Stimulated activated CD4-positive, alpha-beta T cell treated with anti-CD3 and anti-CD28 coated beads, Interleukin-2, amount 100 ng/mL, for 4 hours (primary cell): Measurements from ENCODE around the gene FEN1.
A peak's percentile ranks its signal among the peaks of the same experiment; 100 is the strongest.

Experiments used
- DNase-seq: peaks from one replicate; pipeline ENCODE4 v3.0.0-alpha.2; 2020; ENCODE audit warnings: low read depth

Gene FEN1, protein sequence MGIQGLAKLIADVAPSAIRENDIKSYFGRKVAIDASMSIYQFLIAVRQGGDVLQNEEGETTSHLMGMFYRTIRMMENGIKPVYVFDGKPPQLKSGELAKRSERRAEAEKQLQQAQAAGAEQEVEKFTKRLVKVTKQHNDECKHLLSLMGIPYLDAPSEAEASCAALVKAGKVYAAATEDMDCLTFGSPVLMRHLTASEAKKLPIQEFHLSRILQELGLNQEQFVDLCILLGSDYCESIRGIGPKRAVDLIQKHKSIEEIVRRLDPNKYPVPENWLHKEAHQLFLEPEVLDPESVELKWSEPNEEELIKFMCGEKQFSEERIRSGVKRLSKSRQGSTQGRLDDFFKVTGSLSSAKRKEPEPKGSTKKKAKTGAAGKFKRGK

DNA sequence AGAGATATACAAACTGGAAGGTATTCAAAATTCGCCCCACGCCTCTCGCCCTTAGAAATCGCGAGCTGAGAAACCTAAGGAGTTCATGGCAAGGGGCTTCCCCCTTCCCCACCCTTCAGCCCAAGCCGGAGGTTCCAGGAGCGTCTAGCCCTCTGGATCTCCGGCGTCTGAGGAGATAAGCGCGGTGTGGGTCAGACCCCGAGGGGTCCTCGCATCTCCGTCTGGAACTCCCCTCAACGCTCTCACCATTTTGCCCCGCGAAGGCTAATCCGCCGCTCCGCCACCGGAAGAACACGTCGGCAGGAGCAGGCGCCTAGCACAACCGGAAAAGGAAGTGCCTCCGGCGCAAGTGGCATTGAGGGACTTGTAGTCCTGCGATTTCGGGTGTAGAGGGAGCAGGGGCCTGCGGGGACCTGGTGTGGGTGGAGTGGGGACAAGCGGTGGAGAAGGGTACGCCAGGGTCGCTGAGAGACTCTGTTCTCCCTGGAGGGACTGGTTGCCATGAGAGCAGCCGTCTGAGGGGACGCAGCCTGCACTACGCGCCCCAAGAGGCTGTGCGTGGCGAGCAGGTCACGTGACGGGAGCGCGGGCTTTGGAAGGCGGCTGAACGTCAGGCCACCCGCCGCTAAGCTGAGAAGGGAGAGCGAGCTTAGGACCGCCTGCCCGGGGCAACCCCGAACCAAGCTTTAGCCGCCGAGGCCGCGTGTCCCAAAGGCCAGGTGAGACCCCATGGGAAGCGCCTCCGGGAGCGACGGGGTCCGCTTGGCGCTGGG, at the start of gene FEN1, which contains the start of gene TMEM258:
FEN1 (plus strand) TSS at position 602 of the 773 bp plus-strand sequence. CDS start 2,451 bp downstream, outside the sequence.
TMEM258 (minus strand) TSS at position 290 of the 773 bp plus-strand sequence; CDS start at position 249, 41 bp downstream.
- peak; percentile 78 for DNase-seq

DNA sequence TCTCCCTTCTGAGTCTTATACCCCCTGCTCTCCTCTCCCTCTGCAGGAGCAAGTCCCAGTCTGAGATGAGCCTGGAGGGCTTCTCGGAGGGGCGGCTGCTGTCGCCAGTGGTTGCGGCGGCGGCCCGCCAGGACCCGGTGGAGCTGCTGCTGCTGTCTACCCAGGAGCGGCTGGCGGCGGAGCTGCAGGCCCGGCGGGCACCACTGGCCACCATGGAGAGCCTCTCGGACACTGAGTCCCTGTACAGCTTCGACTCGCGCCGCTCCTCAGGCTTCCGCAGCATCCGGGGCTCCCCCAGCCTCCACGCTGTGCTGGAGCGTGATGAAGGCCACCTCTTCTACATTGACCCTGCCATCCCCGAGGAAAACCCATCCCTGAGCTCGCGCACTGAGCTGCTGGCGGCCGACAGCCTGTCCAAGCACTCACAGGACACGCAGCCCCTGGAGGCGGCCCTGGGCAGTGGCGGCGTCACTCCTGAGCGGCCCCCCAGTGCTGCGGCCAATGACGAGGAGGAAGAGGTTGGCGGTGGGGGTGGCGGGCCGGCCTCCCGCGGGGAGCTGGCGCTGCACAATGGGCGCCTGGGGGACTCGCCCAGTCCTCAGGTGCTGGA, 49.1 kb upstream of the FEN1 start:
- no peak for DNase-seq

DNA sequence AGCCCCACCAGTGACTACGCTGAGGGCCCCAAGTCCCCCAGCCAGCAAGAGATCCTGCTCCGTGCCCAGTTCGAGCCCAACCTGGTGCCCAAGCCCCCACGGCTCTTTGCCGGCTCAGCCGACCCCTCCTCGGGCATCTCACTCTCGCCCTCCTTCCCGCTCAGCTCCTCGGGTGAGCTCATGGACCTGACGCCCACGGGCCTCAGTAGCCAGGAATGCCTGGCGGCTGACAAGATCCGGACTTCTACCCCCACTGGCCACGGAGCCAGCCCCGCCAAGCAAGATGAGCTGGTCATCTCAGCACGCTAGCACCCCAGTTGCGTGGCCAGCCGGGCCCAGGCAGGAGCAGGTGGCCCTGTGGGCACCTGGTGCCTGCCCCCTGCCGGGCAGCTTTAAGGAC, 48.5 kb upstream of the FEN1 start:
- no peak for DNase-seq

DNA sequence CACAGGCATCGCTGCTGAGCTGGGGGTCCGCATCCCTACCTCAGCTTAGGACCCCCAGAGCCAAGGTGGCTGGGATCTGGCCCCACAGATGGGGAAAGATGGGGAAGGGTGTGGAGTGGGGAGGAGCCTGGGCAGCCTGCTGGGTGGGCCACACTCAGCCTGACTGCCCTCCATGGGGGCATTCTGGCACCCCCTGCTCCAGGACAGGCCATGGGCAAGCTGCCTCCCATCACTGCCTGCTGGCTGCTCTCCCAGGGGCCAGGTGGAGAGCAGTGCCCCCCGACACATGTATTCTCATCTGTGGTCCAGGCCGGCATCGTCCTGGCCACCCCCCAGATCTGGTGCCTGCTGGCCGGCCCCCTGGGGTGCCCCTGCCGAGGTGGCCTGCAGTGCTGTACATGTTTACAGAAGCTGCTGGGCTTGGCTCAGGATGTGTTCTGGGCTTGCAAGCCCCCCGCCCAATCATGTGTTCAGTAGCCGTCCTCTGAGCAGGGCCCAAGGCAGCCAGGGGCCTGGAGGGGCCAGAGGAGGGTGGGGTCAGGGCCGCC, 48.0 kb upstream of the FEN1 start:
- DNase-seq: no peak

DNA sequence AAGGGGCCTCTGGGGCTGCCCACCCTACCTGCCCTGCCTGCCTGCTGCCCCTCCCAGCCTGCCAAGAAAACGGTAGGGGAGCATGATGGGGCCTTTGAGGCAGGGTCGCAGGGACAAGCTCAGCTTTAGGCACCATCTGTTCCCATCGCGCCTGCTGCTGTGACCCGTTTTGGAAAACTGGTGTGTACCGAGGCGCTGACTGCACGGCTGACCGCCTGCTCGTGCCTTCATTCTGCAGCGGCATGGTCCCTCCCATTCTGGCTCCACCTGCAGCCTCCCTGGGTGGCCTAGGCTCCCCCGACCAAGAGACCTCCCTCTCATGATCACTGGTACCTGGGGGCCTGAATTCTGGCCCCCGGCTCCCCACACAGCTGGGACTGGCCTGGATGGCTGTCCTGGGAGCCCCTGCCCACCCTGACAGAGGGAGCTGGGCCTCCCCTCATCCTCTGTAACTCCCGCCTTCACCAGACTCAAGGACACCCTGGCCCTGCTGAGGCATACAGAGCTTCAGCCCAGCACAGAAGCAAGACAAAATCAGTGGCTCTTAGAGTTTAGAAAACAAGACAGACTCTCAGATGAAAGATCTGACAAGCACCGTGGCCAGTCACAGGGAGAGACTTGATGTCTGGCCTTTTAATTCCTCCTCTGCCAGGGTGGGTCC, 46.8 kb upstream of the FEN1 start:
- DNase-seq: no peak

DNA sequence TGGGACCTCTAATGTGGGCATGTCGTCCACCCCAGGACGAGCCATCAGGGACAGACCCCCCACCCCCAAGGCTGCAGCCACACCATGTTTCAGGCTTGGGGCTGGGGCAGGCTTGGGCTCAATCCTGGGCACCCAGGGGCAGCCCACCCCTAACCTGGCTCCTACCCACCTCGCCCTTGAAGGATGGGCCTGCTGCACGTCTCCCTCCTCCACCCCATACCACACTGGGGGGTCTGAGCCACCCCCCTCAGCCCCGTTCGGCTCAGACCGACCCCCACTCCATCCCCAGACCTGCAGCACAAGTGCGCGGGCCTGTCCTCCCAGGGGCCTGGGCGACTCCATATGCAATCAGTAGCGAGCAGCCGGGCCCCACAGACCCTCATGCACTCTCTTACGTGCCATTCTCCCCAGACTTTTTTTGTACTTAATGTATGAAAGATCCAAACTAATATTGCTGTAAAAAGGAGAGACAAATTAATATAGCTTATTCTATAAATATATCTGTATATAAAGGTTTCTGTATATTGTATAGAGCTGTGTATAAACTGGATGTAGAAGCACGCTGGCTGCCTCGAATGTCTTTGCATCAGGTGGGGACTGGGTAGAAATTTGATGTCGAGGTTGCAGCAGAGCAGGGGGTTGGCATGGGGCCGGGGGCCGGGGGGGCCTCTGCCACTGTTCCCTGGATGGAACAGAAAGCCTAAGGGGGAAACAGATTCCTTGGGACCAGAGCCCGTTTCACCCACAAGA, 46.1 kb upstream of the FEN1 start:
- no peak for DNase-seq

DNA sequence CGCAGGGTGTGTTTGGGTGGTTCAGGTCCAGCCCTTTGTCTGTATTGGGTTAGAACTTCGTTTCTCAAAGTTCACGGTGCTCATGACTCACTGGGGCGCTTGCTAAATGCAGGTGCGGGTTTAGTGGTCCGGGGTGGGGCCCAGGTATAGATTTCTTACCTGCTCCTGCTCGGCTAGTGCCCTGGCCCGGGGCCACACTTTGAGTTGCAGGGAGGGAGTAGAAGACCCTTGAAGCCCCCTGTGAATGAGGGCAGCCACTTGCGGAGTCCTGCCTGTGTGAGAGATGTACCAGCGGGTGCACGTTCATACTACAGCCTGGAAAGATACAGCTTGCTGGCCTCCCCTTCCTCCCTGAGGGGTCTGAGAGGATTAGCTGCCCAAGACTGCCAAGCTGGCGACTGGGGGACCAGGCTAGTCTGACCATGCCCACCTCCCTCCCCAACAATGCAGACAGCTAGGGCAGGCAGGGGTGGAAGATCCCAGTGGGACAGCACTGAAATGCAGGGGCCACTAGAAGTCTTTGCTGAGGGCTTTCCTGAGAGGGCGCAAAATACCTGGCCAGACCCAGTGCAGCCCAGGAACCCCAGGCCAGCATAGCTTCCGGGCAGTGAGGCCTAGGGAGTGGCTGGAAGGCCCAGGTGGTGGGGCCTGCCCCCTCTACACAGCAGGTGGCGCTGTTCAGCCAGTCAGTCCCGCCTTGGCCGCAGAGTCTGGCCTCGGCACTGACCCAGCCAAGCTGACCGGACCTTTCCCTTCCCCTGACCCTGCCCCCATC, 45.3 kb upstream of the FEN1 start:
- DNase-seq: no peak

DNA sequence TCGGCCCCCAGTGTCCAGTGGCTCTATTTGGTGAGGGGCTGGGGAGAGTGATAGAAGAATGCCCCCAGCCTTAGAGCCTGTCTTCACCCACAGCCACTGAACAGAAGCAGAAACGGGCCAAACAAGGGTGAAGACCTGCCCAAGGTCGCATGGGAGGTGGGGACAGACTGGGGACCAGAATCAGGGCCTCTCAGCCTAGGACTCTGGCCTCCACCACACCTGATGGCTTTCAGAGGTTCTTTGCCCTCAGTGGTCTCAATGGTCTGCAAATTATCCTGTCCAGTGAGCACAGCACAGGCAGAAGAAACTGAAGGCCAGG, 44.8 kb upstream of the FEN1 start:
- DNase-seq: no peak

DNA sequence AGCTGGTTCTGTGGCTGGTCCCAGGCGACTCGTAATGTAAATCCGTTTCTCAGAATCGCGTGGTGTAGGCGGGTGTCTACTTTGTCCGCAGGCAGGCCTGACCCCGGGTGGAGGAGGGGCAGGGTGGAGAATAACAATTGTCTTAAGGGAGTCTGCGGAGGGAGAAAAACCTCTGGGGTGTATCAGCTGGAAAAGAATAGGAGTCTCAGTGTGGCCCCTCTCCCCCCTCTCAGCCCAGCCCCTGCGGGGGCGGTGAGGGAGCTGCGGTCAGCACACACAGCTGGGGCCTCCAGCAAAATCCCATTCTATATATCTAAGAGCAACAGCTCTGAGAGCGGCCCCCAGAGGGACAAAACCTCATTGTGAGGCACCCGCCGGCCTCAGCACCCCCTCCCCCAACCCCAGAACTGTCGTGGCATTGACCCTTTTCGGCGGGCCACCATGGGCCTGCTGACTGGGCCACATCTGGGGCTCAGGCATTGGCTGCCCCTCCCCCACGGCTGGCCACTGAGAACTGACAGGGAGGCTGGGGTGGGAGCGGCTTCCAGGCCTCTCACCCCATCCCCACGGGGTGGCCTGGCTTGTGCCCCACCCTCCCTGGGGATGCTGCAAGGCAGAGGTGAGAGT, 43.0 kb upstream of the FEN1 start:
- no peak for DNase-seq

DNA sequence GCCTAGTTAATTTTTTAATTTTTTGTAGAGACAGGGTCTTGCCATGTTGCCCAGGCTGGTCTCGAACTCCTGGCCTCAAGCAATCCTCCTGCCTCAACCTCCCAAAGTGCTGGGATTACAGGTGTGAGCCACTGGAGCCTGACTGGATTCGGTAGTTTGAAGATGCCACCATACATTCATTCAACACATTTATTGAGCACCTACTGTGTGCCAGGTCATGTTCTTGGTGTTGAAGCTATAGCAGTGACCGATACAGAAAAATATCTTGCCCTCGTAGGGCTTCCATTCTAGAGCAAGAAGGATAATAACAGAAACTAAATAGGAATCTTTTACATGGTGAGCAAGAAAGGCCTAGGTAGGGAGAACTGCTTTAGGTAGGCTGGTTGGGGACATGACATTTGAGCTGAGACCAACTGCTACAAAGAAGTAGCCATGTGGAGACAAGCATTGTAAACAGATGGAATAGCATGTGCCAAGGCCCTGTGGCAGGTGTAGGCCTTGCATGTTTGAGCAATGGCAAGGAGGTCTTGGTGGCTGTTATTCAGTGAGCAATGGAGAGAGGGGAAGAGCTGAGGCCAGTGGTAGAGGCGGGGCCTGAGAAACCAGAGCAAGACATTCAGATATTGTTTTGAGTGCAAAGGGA, 42.0 kb upstream of the FEN1 start:
- DNase-seq: no peak

DNA sequence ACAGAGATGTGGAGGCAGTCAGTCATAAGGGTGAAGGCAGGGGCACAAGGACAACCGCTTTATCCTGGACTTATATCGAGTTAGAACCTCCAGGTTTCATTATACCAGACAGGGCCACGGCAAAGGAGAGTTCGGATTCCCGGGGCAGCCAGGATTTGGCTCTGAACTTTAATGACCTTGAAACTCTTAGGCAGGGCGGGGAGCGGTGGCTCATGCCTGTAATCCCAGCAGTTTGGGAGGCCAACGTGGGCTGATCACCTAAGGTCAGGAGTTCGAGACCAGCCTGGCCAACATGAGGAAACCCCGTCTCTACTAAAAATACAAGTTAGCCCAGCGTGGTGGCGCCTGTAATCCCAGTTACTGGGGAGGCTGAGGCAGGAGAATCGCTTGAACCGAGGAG, 41.3 kb upstream of the FEN1 start:
- DNase-seq: no peak

DNA sequence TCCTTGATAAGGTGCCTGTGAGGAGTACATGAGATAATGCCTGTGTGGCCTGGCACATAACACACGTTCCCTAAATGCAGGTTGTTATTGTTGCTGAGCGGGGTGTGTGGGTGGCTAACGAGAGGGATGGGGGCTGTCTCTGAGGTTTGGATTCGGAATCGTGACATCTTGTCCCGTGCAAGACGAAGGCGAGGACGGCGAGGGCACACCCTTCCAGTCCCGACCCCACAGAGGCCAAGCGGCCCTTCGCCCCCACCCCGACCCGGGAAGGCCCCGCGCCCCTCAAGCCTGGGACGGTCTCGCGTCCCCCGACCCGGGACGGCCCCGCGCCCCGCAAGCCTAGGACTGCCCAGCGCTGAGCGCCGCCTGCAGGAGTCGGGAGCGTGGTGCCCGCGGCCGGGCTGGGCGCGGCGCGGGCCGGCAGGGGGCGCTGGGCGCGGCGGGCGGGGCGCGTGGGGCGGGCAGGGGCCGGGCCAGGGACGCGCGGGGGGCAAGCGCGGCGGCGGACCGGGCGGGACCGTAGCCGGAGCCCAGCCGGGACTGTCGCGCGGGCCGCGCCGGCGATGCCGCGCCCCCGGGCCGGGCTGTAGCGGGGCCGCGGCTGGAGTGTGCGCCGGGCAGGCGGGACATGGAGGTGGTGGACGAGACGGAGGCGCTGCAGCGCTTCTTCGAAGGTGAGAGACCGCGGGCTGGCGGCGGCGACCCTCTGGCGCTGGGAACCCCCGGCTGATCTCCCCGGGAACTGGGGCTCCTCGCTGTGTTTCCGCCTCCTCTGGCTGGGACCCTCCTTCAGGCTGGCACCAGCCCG, 40.4 kb upstream of the FEN1 start, which contains the start of gene MYRF:
MYRF (plus strand) TSS at position 520 of the 808 bp plus-strand sequence; CDS start at position 629, 109 bp downstream.
- peak; percentile 16 for DNase-seq

DNA sequence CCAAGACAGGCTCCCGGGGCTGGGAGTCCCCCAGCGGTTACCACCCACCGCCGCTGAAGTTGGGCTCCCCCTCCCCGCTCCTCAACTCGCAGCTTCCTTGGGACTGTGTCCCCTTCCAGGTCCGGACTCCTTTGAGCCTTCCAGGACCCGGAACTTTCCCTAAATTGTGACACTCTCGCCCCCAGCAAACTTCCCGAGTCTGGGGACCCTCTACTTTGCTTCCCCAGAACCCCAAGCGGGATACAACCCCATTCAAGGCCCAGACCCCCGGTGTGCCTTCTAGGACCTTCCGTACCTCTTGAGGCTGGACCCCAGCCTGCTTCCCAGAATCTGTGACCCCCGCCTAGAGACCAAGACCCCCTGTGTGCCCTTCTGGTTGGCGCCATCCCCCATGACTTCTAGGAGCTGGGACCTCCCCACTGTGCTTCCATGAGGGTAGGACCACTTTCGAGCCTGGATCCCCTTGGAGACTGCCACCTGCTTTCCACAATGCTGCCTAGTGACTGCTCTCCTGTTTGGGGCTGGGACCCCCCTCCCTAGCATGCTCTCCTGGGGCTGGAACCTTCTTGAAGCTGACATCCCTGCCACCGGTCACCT, 39.7 kb upstream of the FEN1 start:
- no peak for DNase-seq

DNA sequence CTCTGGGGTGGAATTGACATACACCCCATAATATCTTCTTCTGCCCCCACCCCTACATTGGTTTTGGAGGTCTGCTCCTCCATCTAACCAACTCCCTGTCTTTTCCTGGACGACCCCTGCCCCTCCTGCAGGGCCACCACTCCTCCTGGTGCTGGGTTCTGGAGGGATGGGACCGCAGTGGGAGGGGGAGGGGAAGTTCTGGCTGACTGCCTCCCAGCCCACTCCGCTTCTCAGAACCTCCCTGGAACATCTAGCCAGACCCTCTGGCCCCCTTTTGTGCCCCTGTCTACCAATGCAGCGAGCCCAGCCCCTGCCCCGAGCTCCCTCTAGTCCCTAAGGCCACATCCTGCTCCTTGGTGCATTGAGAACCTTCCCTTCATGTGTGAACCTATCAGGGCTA, 39.0 kb upstream of the FEN1 start:
- no peak for DNase-seq

DNA sequence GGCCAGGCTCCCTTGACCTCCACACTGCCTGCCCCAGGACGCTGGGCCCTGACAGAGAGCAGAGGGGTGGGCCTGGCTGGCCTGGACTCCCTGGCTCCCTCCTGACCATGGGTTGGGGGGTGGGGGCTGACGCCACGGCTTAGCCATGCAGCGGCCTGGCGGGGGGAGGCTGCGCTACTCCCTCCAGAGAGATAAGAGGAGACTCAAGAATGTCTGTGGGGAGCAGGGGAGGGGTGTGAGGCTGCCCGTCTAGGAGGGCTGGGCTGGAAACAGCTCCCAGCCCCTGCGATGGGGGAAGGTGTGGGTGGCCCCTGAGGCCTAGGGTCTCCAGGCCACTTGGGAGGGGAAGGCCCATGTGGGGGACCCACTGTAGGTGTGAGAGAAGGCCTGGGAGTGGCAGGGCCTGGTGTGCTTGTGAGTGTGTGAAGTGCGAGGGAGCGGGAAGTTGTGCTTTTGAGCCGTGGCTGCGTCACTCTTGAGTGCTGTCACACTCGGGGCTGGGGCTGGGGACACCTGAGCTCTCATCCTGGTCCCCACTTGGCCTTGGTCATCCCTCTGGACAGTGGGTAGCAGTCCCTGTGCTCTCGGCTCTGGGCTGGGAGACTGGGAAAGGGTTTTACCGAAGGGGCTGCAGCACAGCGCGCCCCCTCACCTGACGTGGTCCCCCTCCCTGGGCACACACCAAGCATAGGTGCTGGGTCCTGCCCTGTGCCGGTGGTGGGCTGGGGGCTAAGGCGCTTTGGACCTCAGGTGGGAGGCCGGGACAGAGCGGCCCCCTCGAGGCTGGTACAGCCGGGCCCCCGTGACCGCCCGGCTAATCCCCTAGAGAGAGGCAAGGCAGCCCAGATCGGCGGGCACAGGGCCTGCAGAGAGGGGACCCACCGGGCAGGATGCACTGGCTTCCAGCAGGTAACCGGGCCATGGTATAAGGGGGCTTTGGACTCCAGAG, 37.9 kb upstream of the FEN1 start:
- no peak for DNase-seq

DNA sequence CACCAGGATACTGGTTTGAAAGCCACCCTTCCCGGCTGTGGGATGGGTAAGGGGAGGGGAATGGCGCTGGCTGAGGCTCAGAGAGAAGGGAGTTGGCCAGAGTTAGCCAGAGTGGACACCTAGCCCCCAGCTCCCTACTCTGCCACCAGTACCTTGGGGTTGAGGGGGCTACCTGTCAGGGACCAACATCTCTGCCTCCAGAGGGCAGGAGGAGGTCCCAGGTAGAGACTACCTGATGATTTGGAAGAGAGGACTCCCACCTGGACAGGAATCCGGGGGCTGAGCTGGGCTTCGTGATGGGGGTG, 36.6 kb upstream of the FEN1 start:
- no peak for DNase-seq
